ENCODE measurements around the gene MS4A5. TPM values are rescaled to one million over a fixed set of nuclear protein-coding genes. Genes with fewer than 3 reads are reported as not detected.
A peak's percentile ranks its signal among the peaks of the same experiment; 100 is the strongest.

Gene MS4A5
- total RNA-seq, 1 donor from 2014 or later: not detected

- no peak overlapping the region for H3K4me3 Mint-ChIP-seq
- intact Hi-C loops (cut with micrococcal nuclease): no loop called here
- no peak for TF ChIP-seq CTCF (IDR thresholded peaks at IDR 0.05)
- no peak for ATAC-seq (ENCODE audit: low read depth)
- POLR2A ChIA-PET: interaction anchor here (0.7 to 1.9 kb wide), 9 partner anchors 9 to 117 kb away, joined by 3 to 10 read pairs (median 5); partner anchors contain the start of genes MS4A1 and MS4A7
- H3K9me3 Mint-ChIP-seq: peaks cover 3% of the 10 kb centered on the region
- peaks cover 18% of the 10 kb centered on the region for H3K36me3 Mint-ChIP-seq (ENCODE audit: low read depth)
- DNase-seq: no peak
- no peaks in the 10 kb centered on the region for H3K27me3 Mint-ChIP-seq
- H3K27ac Mint-ChIP-seq: no peak overlapping the region
- CTCF ChIA-PET: interaction anchor here (1.0 kb wide), 1 partner anchor 30 kb away, joined by 6 read pairs; no protein-coding TSS in a partner anchor
- peaks cover 77% of the 10 kb centered on the region for H3K4me1 Mint-ChIP-seq
Observed at GRCh38 chr11:60393016-60393415, 36.4 kb upstream of the MS4A5 start.

- CTCF ChIA-PET: no interaction called here
- ATAC-seq (ENCODE audit: low read depth) (no peak), DNase-seq (no peak)
- TF ChIP-seq CTCF (IDR thresholded peaks at IDR 0.05): no peak
- POLR2A ChIA-PET: interaction anchor here (0.6 to 2.0 kb wide), 3 partner anchors 16 to 32 kb away, joined by 3 to 7 read pairs (median 4); partner anchors contain the start of gene MS4A7
- Mint-ChIP-seq H3K36me3 (ENCODE audit: low read depth) (peaks cover 19% of the 10 kb centered on the region), H3K9me3 (no peaks in the 10 kb centered on the region), H3K27me3 (no peaks in the 10 kb centered on the region), H3K27ac (no peak overlapping the region), H3K4me3 (no peak overlapping the region), H3K4me1 (peaks cover 72% of the 10 kb centered on the region)
- intact Hi-C loops (cut with micrococcal nuclease): no loop called here
Observed at GRCh38 chr11:60394666-60395380, 34.5 kb upstream of the MS4A5 start.

DNA sequence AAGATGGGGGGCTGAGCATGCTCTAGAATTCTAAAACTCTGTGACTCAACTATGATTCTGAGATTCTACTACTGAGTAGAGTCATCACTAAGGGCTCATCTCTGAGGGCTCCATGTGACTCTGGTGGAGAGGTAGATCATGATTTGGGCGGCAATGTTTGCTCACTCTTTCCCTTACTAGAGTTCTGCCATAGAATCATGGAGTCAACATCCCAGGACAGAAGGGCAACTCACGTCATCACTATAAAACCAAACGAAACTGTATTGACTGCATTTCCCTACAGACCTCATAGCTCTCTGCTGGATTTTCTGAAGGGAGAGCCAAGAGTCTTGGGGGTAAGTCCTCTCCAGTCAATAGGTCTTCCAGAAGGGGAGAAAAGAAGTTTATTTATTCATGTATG is 33.0 kb upstream of the MS4A5 start, which contains the start of gene MS4A14:
TSS of gene MS4A14 (plus strand) at position 78 of the 400 bp plus-strand sequence. CDS start at position 198, 120 bp downstream.
- ATAC-seq (ENCODE audit: low read depth): peak; percentile 48

DNA sequence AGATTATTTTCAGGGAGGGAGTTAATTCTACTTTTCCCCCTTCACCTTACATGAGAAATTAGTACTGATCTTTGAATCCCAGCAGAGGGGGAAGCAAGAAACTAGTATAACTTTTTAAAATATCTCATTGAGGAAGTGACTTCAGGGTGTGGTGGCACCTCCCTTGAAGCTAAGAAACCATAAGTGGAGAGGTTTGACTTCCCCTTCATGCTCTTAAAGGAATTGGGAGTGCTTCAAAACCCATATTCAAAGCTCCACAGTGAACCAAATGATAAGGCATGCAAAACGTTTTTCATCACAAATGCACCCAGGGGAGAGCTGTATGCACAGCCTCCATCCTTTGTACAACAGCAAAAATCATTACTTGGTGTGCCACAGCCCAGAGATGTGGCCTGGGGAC is 32.6 kb upstream of the MS4A5 start:
- H3K4me1 Mint-ChIP-seq: peaks cover 69% of the 10 kb centered on the region
- ATAC-seq (ENCODE audit: low read depth): peak; percentile 92
- peaks cover 23% of the 10 kb centered on the region for H3K36me3 Mint-ChIP-seq (ENCODE audit: low read depth)
- no peak for DNase-seq
- no peaks in the 10 kb centered on the region for H3K27me3 Mint-ChIP-seq
- peak overlapping the region; percentile 71 for H3K4me3 Mint-ChIP-seq
- CTCF ChIA-PET: interaction anchor here (0.9 to 2.3 kb wide), 7 partner anchors 9 to 90 kb away, joined by 3 to 13 read pairs (median 5); partner anchors contain the start of gene MS4A1
- intact Hi-C loops (cut with micrococcal nuclease): loop anchor here (1.0 to 2.0 kb wide), 5 partner anchors 18 to 59 kb away; partner anchors contain the start of genes MS4A1 and MS4A7
- peaks cover 2% of the 10 kb centered on the region for H3K9me3 Mint-ChIP-seq
- H3K27ac Mint-ChIP-seq: peak overlapping the region; percentile 95
- TF ChIP-seq CTCF (IDR thresholded peaks at IDR 0.05): no peak
- POLR2A ChIA-PET: interaction anchor here (0.8 to 3.8 kb wide), 28 partner anchors 9 to 236 kb away, joined by 3 to 156 read pairs (median 4); partner anchors contain the start of genes MS4A1 and MS4A7

More for the DNA sequence above, 33.0 kb upstream of the MS4A5 start, which contains the start of gene MS4A14:
- no peaks in the 10 kb centered on the region for H3K9me3 Mint-ChIP-seq
- POLR2A ChIA-PET: interaction anchor here (0.8 to 3.8 kb wide), 24 partner anchors 8 to 236 kb away, joined by 3 to 156 read pairs (median 4); partner anchors contain the start of genes MS4A1 and MS4A7
- H3K27ac Mint-ChIP-seq: peak within 1 kb of the TSS; percentile 95
- TF ChIP-seq CTCF (IDR thresholded peaks at IDR 0.05): no peak
- H3K4me1 Mint-ChIP-seq: peaks cover 66% of the 10 kb centered on the region
- DNase-seq: no peak
- CTCF ChIA-PET: interaction anchor here (0.9 to 2.3 kb wide), 7 partner anchors 9 to 90 kb away, joined by 3 to 13 read pairs (median 5); partner anchors contain the start of gene MS4A1
- H3K36me3 Mint-ChIP-seq (ENCODE audit: low read depth): peaks cover 19% of the 10 kb centered on the region
- H3K4me3 Mint-ChIP-seq: peak within 1 kb of the TSS; percentile 71
- intact Hi-C loops (cut with micrococcal nuclease): loop anchor here (1.0 to 2.0 kb wide), 5 partner anchors 18 to 59 kb away; partner anchors contain the start of genes MS4A1 and MS4A7
- no peaks in the 10 kb centered on the region for H3K27me3 Mint-ChIP-seq

DNA sequence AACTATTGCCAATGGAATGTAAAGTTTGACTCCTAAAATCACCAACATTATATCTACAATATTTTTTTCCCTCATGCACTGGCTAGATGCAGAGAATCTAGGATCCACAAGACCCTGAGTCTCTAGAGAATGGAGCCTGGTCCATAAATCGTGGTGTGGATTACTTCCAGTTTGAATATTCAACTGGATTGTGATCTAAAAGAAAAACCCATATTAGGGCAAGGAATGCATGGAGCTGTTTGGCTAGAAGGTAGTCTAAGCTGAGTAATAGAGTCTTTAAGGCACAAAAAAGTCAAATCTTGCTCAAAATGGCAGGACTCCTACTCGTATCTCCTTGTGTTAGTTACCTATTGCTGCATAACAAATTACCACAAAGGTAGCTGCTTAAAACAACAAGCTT is 9.4 kb upstream of the MS4A5 start:
- ChIA-PET CTCF (no interaction called here), POLR2A (interaction anchor here (1.1 to 2.9 kb wide), 2 partner anchors 13 to 36 kb away, joined by 3 to 11 read pairs; partner anchors contain the start of gene MS4A1)
- H3K27me3 Mint-ChIP-seq: no peaks in the 10 kb centered on the region
- H3K4me3 Mint-ChIP-seq: no peak overlapping the region
- intact Hi-C loops (cut with micrococcal nuclease): no loop called here
- H3K4me1 Mint-ChIP-seq: peaks cover 24% of the 10 kb centered on the region
- H3K27ac Mint-ChIP-seq: no peak overlapping the region
- no peak for TF ChIP-seq CTCF (IDR thresholded peaks at IDR 0.05)
- peaks cover 10% of the 10 kb centered on the region for H3K36me3 Mint-ChIP-seq (ENCODE audit: low read depth)
- no peak for DNase-seq
- no peak for ATAC-seq (ENCODE audit: low read depth)
- H3K9me3 Mint-ChIP-seq: peaks cover 7% of the 10 kb centered on the region

All from activated B cell treated with CpG ODN at 0.5 μM for 24 hours (primary cell).